Thyroid gland (tissue), 4 donors: ENCODE results near the gene CYP19A1. TPM values are rescaled to one million over a fixed set of nuclear protein-coding genes. Genes with fewer than 3 reads are reported as not detected.

Experiments
- DNase-seq, 2 donors: peaks; one replicate each; pipeline ENCODE4 v3.0.0-alpha.2; 2019
- H3K27ac ChIP-seq, 3 donors: fragments of 200-600 bp; sonication (generic); 1 replicate in 2 of 3; 2 replicates in 1 of 3; pipeline ENCODE4 v1.5.1; 2016 to 2019; ENCODE audit warnings: mild to moderate bottlenecking in 1 of 3, moderate library complexity in 1 of 3
- H3K27me3 ChIP-seq: fragments of 200-600 bp; sonication (generic); one replicate; pipeline ENCODE4 v1.5.1; 2019
- H3K36me3 ChIP-seq, 2 donors: fragments of 200-600 bp; sonication (generic); one replicate each; pipeline ENCODE4 v1.5.1; 2016 to 2019
- H3K4me1 ChIP-seq, 2 donors: fragments of 200-600 bp; sonication (generic); one replicate each; pipeline ENCODE4 v1.5.1; 2017 to 2019
- H3K4me3 ChIP-seq, 3 donors: fragments of 200-600 bp; sonication (generic); replicated peaks in 1 of 3; 1 replicate in 2 of 3; 2 replicates in 1 of 3; pipeline ENCODE4 v1.5.1; 2016; ENCODE audit warnings: mild to moderate bottlenecking in 1 of 3
- H3K9me3 ChIP-seq: fragments of 200-600 bp; sonication (generic); one replicate; pipeline ENCODE4 v1.5.1; 2017
- POLR2A ChIP-seq, 2 donors: fragments of 450-650 bp; IDR thresholded peaks; one replicate each; pipeline ENCODE4 v1.6.1; 2017; ENCODE audit warnings: antibody characterized with exemption in 2 of 2, mild to moderate bottlenecking in 2 of 2, moderate library complexity in 1 of 2
- WGBS, 2 donors: methylation state at CpG; one replicate each; pipeline ENCODE4 v1.1.5; 2017; 5-methylcytosine and 5-hydroxymethylcytosine counted together
- intact Hi-C: fragments of 100-400 bp; cut with DNase I; formaldehyde crosslinking; loops from one replicate; pipeline ENCODE4 v1.15.1; 2023
- total RNA-seq, 4 donors: library from RNA; depleted of rRNA; stranded (reverse); fragments of >200 nt; gene quantifications; one replicate each; pipeline ENCODE4 v1.2.3, GENCODE V29; 2016
- TF ChIP-seq, protein P1 (sequence below), 6 experiments: fragments of 200-600 bp in 3 of 6; fragments of 450-650 bp in 3 of 6; sonication (generic) in 3 of 6; IDR thresholded peaks; one replicate each; pipeline ENCODE4 v1.5.1; 2016 to 2019; ENCODE audit warnings: antibody characterized with exemption in 6 of 6, mild to moderate bottlenecking in 2 of 6, inconsistent platforms in 1 of 6, moderate library complexity in 1 of 6

The CYP19A1 gene
- total RNA-seq, 4 donors from 2014 or later, result 1.6 to 5.5 (median 4.5) TPM

GRCh38 chr15:51280838-51281237 lies 57.6 kb downstream of the CYP19A1 start:
- no peak overlapping the region for H3K4me3 ChIP-seq
- WGBS, 2 donors, result 97% methylated on average over 4 of the region's 4 CpGs
- no peaks in the 10 kb centered on the region for H3K4me1 ChIP-seq
- H3K27ac ChIP-seq, result no peak overlapping the region
- no peaks in the 10 kb centered on the region for H3K36me3 ChIP-seq
- TF ChIP-seq, protein P1, sequence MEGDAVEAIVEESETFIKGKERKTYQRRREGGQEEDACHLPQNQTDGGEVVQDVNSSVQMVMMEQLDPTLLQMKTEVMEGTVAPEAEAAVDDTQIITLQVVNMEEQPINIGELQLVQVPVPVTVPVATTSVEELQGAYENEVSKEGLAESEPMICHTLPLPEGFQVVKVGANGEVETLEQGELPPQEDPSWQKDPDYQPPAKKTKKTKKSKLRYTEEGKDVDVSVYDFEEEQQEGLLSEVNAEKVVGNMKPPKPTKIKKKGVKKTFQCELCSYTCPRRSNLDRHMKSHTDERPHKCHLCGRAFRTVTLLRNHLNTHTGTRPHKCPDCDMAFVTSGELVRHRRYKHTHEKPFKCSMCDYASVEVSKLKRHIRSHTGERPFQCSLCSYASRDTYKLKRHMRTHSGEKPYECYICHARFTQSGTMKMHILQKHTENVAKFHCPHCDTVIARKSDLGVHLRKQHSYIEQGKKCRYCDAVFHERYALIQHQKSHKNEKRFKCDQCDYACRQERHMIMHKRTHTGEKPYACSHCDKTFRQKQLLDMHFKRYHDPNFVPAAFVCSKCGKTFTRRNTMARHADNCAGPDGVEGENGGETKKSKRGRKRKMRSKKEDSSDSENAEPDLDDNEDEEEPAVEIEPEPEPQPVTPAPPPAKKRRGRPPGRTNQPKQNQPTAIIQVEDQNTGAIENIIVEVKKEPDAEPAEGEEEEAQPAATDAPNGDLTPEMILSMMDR (IDR thresholded peaks at IDR 0.05), result no peak
- TF ChIP-seq POLR2A (IDR thresholded peaks at IDR 0.05), result no peak
- no peaks in the 10 kb centered on the region for H3K27me3 ChIP-seq
- no peaks in the 10 kb centered on the region for H3K9me3 ChIP-seq
- intact Hi-C loops, result loop anchor here (5.0 kb wide), 1 partner anchor 101 kb away; no protein-coding TSS in a partner anchor
- DNase-seq, result no peak

- TF ChIP-seq, protein P1 (IDR thresholded peaks at IDR 0.05), result no peak
- TF ChIP-seq POLR2A (IDR thresholded peaks at IDR 0.05), result no peak
- intact Hi-C loops, result no loop called here
- Histone ChIP-seq H3K27ac (no peak overlapping the region), H3K27me3 (no peaks in the 10 kb centered on the region), H3K4me1 (no peaks in the 10 kb centered on the region), H3K4me3 (no peak overlapping the region), H3K36me3 (no peaks in the 10 kb centered on the region), H3K9me3 (no peaks in the 10 kb centered on the region)
- WGBS, 2 donors, result 91 to 97% methylated on average over 1 of the region's 1 CpG
- DNase-seq, result no peak
Measured at GRCh38 chr15:51279391-51279790, 59.0 kb downstream of the CYP19A1 start.

- no peak for TF ChIP-seq POLR2A (IDR thresholded peaks at IDR 0.05)
- TF ChIP-seq, protein P1 (IDR thresholded peaks at IDR 0.05), result no peak
- no peak for DNase-seq
- no peak overlapping the region for H3K27ac ChIP-seq
- intact Hi-C loops, result no loop called here
- H3K4me1 ChIP-seq, result no peaks in the 10 kb centered on the region
- H3K27me3 ChIP-seq, result no peaks in the 10 kb centered on the region
- 77 to 87% methylated on average over 3 of the region's 3 CpGs for WGBS, 2 donors
- H3K9me3 ChIP-seq, result no peaks in the 10 kb centered on the region
- no peaks in the 10 kb centered on the region for H3K36me3 ChIP-seq
- H3K4me3 ChIP-seq, result no peak overlapping the region
Measured at GRCh38 chr15:51277101-51277500, 61.3 kb downstream of the CYP19A1 start.

GRCh38 chr15:51274956-51275355 lies 63.4 kb downstream of the CYP19A1 start:
- DNase-seq, result no peak
- Histone ChIP-seq H3K4me3 (no peak overlapping the region), H3K4me1 (no peaks in the 10 kb centered on the region), H3K27ac (no peak overlapping the region), H3K36me3 (no peaks in the 10 kb centered on the region), H3K9me3 (no peaks in the 10 kb centered on the region), H3K27me3 (no peaks in the 10 kb centered on the region)
- intact Hi-C loops, result no loop called here
- 81% methylated on average over 4 of the region's 4 CpGs for WGBS, 2 donors
- TF ChIP-seq, protein P1 (IDR thresholded peaks at IDR 0.05), result no peak
- no peak for TF ChIP-seq POLR2A (IDR thresholded peaks at IDR 0.05)

DNA sequence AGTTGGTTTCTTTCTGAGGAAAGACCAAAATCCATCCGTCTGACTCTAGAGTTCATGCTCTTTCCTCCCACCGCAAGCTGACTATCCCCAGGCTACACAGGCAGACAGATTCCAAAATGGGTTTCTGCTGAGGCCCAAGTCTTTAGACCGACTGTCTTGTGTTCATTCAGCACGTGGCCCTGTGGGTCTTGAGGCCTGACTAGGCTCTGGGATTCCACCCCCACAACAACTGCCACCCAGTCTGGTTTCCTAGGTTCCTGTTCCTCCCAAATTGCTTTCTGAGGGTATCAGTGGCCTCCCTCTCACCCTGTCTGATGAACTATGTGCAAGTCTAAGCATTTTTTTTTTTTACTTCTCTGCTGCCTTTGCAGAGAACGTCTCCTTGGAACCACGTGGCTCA lies 67.7 kb downstream of the CYP19A1 start:
- 76 to 77% methylated on average over 6 of the region's 6 CpGs for WGBS, 2 donors

More for the DNA sequence above, 67.7 kb downstream of the CYP19A1 start:
- no peaks in the 10 kb centered on the region for H3K9me3 ChIP-seq
- no peaks in the 10 kb centered on the region for H3K27me3 ChIP-seq
- no peak for TF ChIP-seq POLR2A (IDR thresholded peaks at IDR 0.05)
- TF ChIP-seq, protein P1 (IDR thresholded peaks at IDR 0.05), result no peak
- H3K4me3 ChIP-seq, result no peak overlapping the region
- H3K27ac ChIP-seq, result no peak overlapping the region
- intact Hi-C loops, result no loop called here
- peaks cover 0 to 5% of the 10 kb centered on the region in 2 donors for H3K4me1 ChIP-seq
- no peak for DNase-seq
- H3K36me3 ChIP-seq, result no peaks in the 10 kb centered on the region
